A673 (cell line): ENCODE results near the gene BOLA1. TPM values are rescaled to one million over a fixed set of nuclear protein-coding genes. Genes with fewer than 3 reads are reported as not detected.
A peak's percentile ranks its signal among the peaks of the same experiment; 100 is the strongest.

ENCODE experiments used
- BruUV-seq: library from RNA; stranded (reverse); fragments of 400-500 nt; replicated peaks from 2 replicates; lab custom pipeline; 2021; lab: Mats Ljungman, UMichigan
- CTCF ChIA-PET: fragments of 300-600 bp; sonication (Branson Sonifier 250); formaldehyde crosslinking; loops from one replicate; lab custom pipeline; 2022; ENCODE audit warnings: antibody characterized with exemption; lab: Charles Lee
- POLR2A ChIA-PET: fragments of 300-600 bp; sonication (Branson Sonifier 250); formaldehyde crosslinking; loops from one replicate; lab custom pipeline; 2022; ENCODE audit warnings: antibody characterized with exemption; ENCODE audit not compliant: low non-redundant PET; lab: Charles Lee
- DNase-seq: peaks from one replicate; pipeline ENCODE4 v3.0.0-alpha.2; 2015; ENCODE audit warnings: low spot score
- H3K27ac ChIP-seq: fragments of 200-600 bp; sonication (generic); 2 replicates; pipeline ENCODE4 v1.5.1; 2016; ENCODE audit warnings: mixed run types, low read depth, mild to moderate bottlenecking, mixed read lengths, antibody characterized with exemption, low read length; ENCODE audit not compliant: poor library complexity, severe bottlenecking
- H3K27me3 ChIP-seq: fragments of 200-600 bp; sonication (generic); replicated peaks from 2 replicates; pipeline ENCODE4 v1.6.1; 2017; ENCODE audit warnings: mixed run types, low read depth, mild to moderate bottlenecking, mixed read lengths, antibody characterized with exemption, low read length; ENCODE audit not compliant: insufficient read depth, poor library complexity
- H3K36me3 ChIP-seq: fragments of 200-600 bp; sonication (generic); 2 replicates; pipeline ENCODE4 v1.6.1; 2016; ENCODE audit warnings: mixed run types, mild to moderate bottlenecking, mixed read lengths, antibody characterized with exemption, low read length; ENCODE audit not compliant: insufficient read depth, poor library complexity, severe bottlenecking
- H3K4me1 ChIP-seq: fragments of 200-600 bp; sonication (generic); 2 replicates; pipeline ENCODE4 v1.6.1; 2017; ENCODE audit warnings: mixed run types, mild to moderate bottlenecking, mixed read lengths, antibody characterized with exemption, low read length; ENCODE audit not compliant: insufficient read depth, poor library complexity, severe bottlenecking
- H3K4me3 ChIP-seq: fragments of 200-600 bp; sonication (generic); 2 replicates; pipeline ENCODE4 v1.5.1; 2016; ENCODE audit warnings: low read depth, mixed run types, mild to moderate bottlenecking, mixed read lengths, low read length; ENCODE audit not compliant: poor library complexity, severe bottlenecking
- H3K9me3 ChIP-seq: fragments of 200-600 bp; sonication (generic); 2 replicates; pipeline ENCODE4 v1.6.1; 2016; ENCODE audit warnings: mixed run types, low read depth, mild to moderate bottlenecking, mixed read lengths, antibody characterized with exemption, low read length; ENCODE audit not compliant: poor library complexity, severe bottlenecking
- CTCF ChIP-seq: fragments of 300-800, 200-600 bp; sonication (generic); conservative IDR thresholded peaks from 2 replicates; pipeline ENCODE4 v1.5.1; 2017; ENCODE audit warnings: low read depth, mild to moderate bottlenecking, antibody characterized with exemption, low read length, moderate library complexity, mixed read lengths
- EZH2 ChIP-seq: fragments of 200-600 bp; sonication (generic); IDR thresholded peaks from 2 replicates; pipeline ENCODE4 v1.6.1; 2017; ENCODE audit warnings: borderline replicate concordance, low read depth, mild to moderate bottlenecking, mixed read lengths, antibody characterized with exemption, low read length; ENCODE audit not compliant: poor library complexity, severe bottlenecking
- intact Hi-C: fragments of 100-400 bp; cut with micrococcal nuclease; formaldehyde crosslinking; loops from one replicate; pipeline ENCODE4 v1.10.0; 2022; ENCODE audit not compliant: unreplicated experiment
- total RNA-seq: library from RNA; stranded (reverse); gene quantifications from 2 replicates; pipeline ENCODE4 v1.2.3, GENCODE V29; 2021

BOLA1 gene
- total RNA-seq, 1 experiment from 2014 or later, result 15.7 TPM

- Histone ChIP-seq H3K27ac (no peak overlapping the region), H3K4me1 (peaks cover 19% of the 10 kb centered on the region), H3K36me3 (no peaks in the 10 kb centered on the region), H3K4me3 (no peak overlapping the region), H3K9me3 (no peaks in the 10 kb centered on the region), H3K27me3 (no peaks in the 10 kb centered on the region)
- no peak for DNase-seq
- ChIA-PET POLR2A (no interaction called here), CTCF (interaction anchor here (0.6 kb wide), 1 partner anchor 30 kb away, joined by 3 read pairs; no protein-coding TSS in a partner anchor)
- TF ChIP-seq CTCF (no peak), EZH2 (no peak)
- intact Hi-C loops, result no loop called here
- no TSS peak for BruUV-seq
Observed at GRCh38 chr1:149934356-149934755, 35.0 kb downstream of the BOLA1 start.

GRCh38 chr1:149936170-149936991, 37.0 kb downstream of the BOLA1 start, which contains the start of gene MTMR11:
Gene MTMR11 (minus strand): TSS chr1:149936879. CDS start chr1:149936647, 232 bp downstream.
- Histone ChIP-seq H3K27me3 (no peaks in the 10 kb centered on the region), H3K27ac (peak within 1 kb of the TSS; percentile 39), H3K4me3 (peak within 1 kb of the TSS; percentile 50), H3K4me1 (peaks cover 25% of the 10 kb centered on the region), H3K9me3 (no peaks in the 10 kb centered on the region), H3K36me3 (no peaks in the 10 kb centered on the region)
- BruUV-seq, result no TSS peak
- TF ChIP-seq CTCF, result no peak
- no peak for TF ChIP-seq EZH2
- ChIA-PET POLR2A (no interaction called here), CTCF (interaction anchor here (0.6 kb wide), 1 partner anchor 251 kb away, joined by 4 read pairs; no protein-coding TSS in a partner anchor)
- peak; percentile 51 for DNase-seq
- intact Hi-C loops, result no loop called here

DNA sequence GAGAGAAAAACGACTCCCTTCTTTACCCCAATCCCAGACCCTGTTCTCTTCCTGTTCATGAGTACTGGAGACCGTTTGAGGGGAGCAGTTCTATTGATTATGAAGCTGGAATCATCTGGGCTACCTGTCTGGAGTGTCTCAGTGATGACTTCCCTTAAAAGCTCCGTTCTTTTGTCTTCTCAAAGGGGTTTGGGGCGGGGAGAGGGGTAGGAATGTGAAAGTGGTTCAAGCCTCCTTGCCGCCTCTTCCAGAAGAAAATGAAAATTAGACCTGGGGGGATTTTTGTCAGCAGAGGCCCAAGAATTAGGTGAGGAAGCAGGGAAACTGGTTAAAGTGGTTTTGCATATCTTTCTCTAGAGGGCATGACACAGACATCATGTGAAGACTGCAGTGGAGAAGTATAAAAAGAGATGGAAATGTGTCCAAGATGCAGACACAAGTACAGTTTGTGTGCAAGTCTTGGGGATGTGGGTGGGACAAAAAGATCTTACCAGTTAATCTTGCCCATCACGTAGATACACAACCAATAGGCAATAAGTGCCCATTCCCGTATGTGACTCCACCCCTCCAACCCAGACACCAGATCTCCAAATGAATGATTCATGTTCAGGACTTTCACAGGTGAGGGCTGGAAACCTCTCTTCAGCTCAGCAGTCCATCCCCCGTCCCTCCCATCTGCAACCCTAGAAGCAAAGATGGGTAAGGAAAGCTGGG, 37.8 kb downstream of the BOLA1 start:
- Histone ChIP-seq H3K4me1 (peaks cover 25% of the 10 kb centered on the region), H3K4me3 (peak overlapping the region; percentile 50), H3K9me3 (no peaks in the 10 kb centered on the region), H3K27ac (peak overlapping the region; percentile 39), H3K27me3 (no peaks in the 10 kb centered on the region), H3K36me3 (no peaks in the 10 kb centered on the region)
- TF ChIP-seq CTCF (no peak), EZH2 (no peak)
- ChIA-PET POLR2A (no interaction called here), CTCF (no interaction called here)
- intact Hi-C loops, result no loop called here
- no TSS peak for BruUV-seq
- DNase-seq, result peak; percentile 45
